Keratinocyte (primary cell): Measurements from ENCODE around the gene SSC4D.

Experiments
- CTCF ChIP-seq, 3 experiments: IDR thresholded peaks in 1 of 3; conservative IDR thresholded peaks in 1 of 3; optimal IDR thresholded peaks in 1 of 3; 2 replicates in 2 of 3; 3 replicates in 1 of 3; pipeline versions ENCODE3 to v1.5.1; 2011; ENCODE audit warnings: low read length in 3 of 3, mild to moderate bottlenecking in 3 of 3, moderate library complexity in 2 of 3, control low read depth in 1 of 3, inconsistent platforms in 1 of 3; ENCODE audit not compliant: insufficient read depth in 2 of 3; ENCODE audit errors: extremely low read depth in 1 of 3
- EZH2 ChIP-seq: IDR thresholded peaks from one replicate; pipeline ENCODE4 v1.6.1; 2012; ENCODE audit warnings: inconsistent platforms, mild to moderate bottlenecking, low read length, moderate library complexity

- TF ChIP-seq CTCF (optimal IDR thresholded peaks at IDR 0.05 in 1 of 3, IDR thresholded peaks at IDR 0.05 in 1 of 3, conservative IDR thresholded peaks at IDR 0.05 in 1 of 3; ENCODE audit: extremely low read depth in 1 of 3, insufficient read depth in 2 of 3, low read length in 3 of 3), result no peak
- no peak for TF ChIP-seq EZH2
Observed at GRCh38 chr7:76346097-76346496, 63.4 kb downstream of the SSC4D start.
